HG02943 (cell line): Measurements from ENCODE around the gene SP3.

Experiments used
- ATAC-seq: cut with Tn5 transposase; IDR thresholded peaks from one replicate; pipeline ENCODE4 v1.9.1; 2021; ENCODE audit warnings: mild to moderate bottlenecking, low read depth, moderate library complexity; ENCODE audit not compliant: unreplicated experiment

The SP3 gene

DNA sequence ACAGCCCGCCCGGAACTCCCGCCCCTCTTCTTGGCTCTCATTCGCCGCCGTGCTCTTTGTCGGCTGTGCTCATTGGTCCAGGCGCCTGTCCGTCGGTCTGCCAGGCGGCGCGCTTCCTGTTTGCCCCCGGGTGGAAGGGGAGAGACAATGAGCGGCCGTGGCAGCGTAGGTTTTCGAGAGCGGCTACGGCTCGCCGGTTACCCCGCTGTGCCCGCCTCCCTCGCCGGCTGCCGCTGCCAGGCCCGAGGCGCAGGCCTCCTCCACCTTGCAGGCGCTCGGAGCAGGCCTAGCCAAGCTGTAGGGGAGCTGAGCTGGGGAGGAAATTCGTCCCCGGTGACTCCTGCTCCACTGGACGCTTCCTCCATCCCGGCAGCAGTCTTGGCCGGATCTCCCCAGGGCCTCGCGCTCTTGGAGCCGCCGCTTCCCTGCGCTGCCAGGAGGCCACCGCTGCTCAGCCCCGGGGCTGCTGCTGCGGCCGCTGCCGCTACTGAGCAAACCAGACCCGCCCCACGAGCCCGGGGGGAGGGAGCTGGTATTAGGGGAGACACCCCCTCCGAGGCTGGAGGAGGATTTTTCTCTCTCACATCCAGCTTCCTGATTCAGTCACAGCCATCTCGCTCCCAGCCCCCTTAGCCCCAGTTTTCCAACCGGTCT, at the start of gene SP3:
Gene SP3, minus strand, starts transcription at position 2 of the 654 bp plus-strand sequence. CDS start 202 bp downstream, outside the sequence.
- ATAC-seq: peak; percentile 68

DNA sequence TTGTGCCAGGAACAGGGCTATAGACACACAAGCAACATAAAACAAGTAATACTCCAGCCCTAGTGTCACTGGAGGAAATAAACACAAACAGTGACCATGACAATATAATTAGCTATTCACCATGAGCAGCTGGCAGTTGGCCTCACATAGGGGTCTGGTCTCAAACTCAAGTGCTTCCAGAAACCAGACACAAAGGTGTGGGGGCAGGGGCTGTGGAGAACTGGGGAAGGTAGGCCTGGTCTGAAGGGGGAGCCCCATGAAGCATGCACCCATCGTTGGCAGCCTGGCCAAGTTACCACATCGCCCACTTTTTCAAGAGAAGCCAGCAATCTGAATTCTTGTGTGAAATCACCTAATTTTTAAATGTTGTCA, 49.5 kb upstream of the SP3 start:
- ATAC-seq: no peak

DNA sequence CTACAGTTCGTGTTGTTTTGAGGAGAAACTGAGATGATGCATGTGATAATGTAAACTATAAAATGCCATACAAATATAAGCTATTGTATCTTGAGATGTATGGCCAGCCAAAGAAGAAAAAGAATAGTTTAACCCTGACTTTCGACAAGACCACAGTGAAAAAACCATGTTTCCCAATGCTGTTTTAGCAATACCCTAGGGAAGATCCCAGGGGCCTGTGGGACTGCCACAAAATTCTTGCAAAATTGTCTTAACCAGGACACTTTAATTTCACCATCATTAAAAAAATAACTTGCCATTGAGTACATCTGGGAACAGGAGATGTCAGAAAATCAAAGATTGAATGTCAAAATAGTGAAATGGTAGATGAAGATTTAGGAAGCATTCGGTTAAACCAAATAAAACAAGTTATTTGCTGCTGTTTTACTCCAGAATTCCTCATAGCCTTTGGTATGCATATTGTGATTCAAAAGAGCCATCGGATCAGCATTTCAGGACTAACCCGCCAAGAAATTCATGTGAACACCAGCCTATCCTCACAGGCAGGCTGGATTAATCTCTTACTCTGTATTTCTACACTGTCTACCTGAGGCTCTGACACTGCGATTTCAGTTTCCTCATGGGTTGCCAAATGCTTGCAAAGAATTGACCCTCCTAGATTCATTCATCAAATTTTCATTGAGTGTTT, 49.0 kb upstream of the SP3 start:
- ATAC-seq: no peak

DNA sequence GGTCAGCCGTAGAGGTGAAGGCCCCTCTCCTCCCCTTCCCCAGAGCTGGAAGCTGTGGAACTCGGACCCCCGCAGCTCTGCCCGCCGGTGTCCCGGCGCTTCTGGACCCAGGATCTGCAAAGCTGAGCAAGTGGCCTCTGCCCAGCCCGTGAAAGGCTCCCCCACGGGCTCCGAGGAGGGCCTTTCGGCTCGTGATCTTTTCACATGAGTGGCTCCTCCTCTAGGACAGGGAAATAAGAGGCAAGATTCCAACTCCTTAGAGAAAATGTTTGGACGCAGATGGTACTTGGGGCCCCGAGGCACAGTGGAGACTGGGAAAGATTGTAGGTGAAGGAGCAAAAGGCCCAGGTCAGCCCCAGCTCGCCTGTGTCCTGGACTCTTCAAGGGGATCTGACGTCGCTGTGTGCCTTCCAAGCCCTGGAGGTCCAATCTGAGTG, 48.2 kb upstream of the SP3 start:
- no peak for ATAC-seq

DNA sequence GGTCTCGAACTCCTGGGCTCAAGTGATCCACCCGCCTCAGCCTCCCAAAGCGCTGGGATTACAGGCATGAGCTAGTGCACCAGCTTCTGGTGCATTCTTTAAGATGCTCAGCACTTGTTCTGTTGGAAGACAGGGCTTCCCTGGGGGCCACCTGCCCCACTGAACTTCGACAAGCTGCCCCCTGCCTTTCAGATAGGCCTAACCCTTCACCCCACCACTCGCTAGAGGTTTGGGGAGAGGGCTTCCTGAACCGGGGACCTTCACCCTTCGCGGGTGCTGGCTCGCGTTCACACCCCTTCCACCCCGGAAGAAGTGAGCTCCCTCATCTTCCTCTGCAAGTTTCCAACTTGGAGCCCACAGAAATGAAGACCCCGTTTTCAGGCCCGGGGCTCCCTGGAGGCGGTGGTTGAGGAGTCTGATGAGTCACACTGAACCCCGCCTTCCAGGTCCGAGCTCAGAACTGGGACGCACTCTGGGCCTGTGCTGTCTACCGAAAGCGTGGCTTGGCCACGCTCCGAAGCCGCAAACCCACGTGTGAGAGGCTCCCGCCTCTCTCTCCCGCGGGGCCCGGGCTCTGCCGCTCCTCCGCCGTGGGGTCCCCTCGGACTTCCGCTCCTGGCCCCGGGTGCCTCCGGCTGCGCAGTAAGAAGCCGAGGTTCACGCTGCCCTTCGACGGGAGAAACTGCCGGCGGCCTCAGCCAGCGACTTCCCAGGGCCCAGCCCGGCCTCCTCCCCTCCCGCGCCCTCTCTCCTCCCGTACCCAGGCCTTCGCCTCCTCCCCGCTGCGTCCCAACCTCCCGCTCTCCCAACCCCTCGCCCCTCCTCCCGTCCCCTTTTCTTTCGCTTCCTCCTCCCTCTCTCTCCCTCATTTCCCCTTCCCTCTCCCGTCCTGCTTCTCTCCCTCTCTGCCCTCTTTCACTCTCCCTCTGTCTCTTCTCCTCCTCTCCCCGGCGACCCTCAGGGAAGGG, 47.5 kb upstream of the SP3 start:
- no peak for ATAC-seq

DNA sequence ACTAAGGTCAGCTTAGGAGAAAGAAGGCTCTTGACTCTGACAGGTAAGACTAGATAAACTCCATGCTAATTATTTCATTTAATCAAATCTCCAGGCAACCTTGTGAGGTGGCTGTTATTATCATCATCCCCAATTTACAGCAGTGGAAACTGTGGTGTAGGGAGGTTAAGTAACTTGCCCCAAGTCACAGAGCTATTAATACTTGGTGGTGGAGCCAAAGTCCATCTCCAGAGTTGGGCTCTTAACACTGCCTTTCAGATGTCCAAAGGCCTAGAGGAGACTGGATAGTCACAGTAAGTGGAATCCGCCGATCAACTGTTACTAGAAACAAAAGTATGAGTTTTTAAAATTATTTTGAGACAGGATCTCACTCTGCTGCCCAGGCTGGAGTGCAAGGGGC, 46.6 kb upstream of the SP3 start:
- ATAC-seq: no peak

DNA sequence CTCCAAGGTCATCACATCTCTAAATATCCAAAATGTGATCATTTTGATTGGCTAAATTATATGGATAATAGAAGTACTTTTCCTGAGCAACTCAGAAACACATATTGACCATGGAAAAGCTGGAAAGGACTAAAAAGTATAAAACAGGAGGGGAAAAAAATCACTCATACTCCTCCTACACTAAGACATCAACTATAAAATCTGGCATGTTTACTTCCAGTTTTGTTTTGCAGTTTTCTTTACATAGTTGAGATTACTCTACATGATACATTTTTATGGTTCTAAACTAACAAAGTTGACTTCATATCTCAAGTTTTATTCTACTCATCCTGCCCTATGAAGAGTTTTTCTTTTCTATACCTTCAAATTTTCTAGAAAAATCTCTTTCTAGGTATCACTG, 46.0 kb upstream of the SP3 start:
- ATAC-seq: no peak

DNA sequence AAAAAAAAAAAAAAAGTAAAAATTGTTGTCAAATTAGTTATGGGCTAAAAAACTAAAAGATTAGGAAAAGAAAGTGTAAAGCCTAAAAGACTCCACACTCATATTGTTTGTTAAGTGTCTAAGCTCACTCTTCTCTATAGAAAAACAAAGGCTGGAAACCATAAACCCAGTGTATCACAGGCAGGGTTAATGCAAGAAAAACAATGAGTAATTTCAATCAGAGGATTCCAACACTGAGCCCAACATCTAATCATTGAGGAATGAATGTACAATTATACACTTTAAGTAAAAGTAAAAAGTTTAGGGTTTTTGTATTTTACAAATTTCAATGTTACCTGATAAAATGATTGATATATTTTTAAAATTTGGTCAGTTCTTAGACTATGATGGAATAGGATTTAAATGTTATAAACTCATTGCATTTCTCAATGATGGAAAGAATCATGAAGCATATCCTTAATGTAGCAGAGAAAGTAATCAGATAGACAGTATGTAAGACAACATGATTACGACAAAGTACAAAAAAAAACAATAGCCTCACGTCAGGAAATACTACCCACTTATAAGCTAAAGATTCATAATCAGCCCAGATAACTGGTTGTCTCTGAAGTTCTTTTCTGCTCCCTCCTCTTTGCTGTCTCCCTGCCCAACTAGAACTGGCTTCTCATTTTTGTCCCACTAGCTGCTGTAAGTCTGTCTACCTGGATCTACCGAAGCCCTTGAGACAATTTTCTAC, 44.5 kb upstream of the SP3 start:
- ATAC-seq: no peak

DNA sequence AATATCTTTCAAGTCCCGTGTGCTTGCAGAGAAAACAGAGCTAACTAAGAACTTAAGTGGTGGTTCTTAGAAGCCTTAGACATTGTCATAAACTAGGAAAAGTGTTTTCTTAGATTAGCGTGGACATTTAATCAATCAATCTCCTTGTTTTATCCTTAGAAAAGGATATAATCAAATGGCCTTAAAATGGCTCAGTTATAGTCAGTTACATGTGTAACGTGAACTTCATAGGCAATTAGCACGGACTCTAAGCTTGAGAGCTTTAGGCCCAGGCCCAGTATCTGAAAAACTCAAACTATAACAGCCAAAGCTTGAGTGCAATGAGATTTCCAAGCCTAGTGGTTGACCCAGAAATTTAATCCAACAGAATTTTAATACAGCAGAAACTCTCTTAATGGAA, 43.5 kb upstream of the SP3 start:
- ATAC-seq: no peak

DNA sequence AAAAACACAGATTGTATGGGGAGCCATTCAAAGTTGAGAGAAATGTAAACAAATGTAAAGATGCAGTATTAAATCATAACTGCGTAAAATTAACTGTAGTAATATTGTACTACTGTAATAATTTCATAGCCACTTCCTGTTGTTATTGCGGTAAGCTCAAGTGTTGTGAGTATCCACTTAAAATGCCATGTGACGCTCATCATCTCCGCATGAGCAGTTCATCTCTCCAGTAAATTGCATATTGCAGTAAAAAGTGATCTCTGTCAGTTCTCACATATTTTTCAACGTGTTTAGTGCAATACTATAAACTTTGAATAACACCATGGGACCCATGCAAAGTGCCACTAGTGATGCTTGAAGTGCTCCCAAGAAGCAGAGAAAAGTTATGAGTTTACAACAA, 41.8 kb upstream of the SP3 start:
- ATAC-seq: no peak

DNA sequence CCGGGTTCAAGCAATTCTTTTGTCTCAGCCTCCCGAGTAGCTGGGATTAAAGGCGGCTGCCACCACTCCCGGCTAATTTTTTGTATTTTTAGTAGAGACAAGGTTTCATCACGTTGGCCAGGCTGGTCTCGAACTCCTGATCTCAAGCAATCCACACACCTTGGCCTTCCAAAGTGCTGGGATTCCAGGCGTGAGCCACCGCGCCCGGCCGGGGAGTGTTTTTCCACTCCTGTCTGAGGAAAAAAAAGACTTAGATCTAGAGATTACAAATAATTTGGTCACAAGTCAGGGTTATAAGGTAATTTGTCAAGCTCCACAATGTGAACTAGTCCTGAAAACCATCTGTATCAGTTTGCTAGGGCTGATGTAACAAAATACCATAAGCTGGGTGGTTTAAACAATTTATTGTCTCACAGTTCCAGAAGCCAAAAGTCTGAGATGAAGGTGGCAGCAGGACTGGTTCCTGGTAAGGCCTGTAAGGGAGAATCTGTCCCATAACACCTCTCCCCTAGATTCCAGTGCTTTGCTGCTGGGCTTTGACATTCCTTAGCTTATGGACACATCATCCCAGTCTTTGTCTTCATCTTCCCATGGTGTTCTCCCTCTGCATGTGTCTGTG, 40.7 kb upstream of the SP3 start:
- no peak for ATAC-seq

DNA sequence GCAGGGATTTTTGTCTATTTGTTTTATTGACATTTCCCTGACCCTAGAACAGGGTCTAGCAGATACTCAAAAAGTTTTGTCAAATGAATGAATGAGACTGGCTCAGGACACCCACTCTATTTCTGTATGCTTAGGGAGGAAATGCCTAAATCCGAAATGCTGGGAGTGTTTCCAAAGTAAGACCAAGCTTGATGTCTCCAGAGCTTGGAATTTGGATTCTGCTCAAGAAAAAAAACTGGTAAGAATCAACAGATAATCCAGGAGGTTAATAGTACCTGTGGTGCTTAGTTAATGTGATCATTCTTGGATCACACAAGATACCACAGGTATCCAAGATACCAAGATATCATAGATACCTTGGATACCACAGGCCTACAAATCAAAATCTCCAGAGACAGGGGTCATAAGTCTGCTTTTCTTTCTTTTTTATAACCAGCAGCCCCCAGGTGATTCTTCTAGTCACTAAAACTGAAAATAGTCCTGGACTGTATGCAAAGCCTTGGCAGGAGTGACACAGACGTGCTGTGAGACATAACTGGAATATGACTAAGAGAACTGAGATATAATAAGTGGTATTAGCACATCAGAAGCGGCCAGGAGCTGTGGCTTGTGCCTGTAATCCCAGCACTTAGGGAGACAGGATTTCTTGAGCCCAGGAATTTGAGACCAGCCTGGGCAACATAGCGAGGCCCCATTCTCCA, 39.9 kb upstream of the SP3 start:
- ATAC-seq: no peak

DNA sequence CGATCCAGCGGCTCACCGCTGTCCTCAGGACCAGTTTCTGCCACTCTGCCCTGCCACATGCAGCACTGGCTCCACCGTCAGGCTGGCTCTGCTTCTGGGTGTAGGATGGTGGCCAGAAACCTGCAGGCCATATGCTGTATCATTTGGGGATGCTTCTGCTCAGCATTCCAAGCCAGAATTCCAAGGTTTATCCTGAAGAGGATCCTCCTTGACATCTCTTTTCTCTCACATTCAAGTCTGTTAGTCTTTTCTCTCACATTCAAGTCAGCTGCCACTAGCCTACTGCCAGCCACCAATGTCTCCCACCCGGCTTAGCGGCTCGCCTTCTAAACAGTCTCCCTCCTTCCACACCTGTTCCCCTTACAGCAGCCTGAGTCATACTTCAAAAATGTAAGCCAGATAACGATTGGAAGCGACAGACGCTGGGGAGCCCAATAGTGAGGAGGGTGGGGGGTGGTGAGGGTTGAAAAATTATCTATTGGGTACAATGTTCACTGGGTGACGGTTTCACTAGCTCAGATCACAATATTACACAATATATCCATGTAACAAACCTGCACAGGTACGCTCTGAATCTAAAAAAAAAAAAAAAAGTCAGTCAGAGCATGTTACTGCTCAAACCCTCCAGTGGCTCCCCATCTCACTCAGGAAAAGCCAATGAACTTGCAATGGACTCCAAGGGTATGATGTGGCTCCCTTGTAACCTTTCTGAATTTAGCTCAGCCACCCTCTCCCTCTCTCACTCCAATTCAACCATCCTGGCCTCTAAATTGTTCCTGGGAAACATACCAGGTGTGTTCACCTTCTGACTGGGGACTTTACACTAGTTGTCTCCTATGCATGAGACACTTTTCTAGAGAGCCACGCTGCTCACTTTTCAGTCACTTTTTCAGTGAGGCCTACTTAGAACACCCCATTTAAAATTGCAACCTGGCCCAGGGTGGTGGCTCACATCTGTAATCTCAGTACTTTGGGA, 38.8 kb upstream of the SP3 start:
- ATAC-seq: no peak

DNA sequence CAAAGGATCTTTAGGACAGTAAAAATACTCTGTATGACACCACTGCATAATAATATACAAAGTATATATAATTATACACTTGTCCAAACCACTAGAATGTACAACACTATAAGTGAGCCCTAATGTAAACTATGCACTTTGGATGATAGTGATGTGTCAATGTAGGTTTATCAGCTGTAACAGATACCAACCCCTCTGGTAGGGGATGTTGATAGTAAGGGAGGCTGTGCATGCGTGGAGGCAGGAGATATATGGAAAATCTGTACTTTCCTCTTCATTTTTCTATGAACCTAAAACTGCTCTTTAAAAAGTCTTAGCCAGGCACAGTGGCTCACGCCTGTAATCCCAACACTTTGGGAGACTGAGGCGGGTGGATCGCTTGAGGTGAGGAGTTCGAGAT, 37.5 kb upstream of the SP3 start:
- ATAC-seq: no peak

DNA sequence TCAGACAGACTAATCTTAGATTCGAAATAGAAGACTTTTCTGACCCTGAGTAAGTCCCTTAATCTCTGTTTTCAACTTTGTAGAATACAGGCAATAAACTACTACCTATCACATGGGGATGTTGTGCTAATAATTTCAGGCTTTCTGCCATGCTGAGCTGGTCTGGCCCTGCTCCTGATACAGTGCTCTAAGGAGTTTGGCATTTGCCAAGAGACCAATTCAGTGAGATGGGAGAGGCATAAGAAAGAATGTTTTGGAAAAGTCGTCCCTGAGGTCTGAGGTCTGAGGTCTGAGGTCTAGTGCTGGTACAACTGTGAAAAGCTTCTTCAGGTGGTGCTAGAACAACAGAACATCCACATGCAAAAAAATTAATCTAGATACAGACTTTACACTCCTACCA, 35.9 kb upstream of the SP3 start:
- ATAC-seq: no peak

DNA sequence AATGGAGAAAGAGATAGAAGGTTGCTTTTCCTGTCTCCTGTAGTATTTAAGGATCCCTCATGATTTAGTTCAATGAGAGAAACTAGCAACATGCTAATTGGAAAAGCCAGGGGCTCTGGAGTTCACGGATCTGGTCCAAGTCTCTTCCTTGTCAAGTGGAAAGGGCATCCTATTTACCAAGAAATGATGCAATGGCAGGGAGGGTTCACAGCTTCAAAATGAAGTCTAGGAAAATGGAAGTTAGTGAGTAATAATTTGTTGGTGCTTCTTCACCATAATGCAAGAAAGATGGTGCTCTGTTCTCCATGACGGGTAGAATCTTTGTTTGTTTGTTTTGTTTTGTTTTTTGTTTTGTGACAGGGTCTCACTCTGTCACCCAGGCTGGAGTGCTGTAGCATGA, 34.6 kb upstream of the SP3 start:
- no peak for ATAC-seq

DNA sequence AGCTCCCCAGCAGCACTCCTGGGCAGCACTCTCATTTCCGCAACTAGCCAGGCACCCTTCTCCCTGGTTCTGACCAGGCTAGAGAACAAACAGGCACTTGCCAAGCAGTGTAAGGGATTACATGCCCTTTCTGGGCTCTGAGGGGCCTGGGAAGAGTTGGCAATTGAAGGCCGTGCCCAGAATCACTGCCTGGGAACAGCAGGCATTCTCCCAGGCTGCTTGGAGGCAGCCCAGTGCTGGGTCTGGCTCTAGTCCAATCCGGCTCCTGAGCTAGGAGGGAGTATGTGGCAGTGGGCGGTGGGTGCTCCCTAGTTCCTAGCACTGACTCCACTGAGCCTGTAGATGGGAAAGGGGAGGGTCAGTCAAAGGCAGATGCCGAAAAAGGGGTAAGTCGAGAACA, 34.1 kb upstream of the SP3 start:
- no peak for ATAC-seq

DNA sequence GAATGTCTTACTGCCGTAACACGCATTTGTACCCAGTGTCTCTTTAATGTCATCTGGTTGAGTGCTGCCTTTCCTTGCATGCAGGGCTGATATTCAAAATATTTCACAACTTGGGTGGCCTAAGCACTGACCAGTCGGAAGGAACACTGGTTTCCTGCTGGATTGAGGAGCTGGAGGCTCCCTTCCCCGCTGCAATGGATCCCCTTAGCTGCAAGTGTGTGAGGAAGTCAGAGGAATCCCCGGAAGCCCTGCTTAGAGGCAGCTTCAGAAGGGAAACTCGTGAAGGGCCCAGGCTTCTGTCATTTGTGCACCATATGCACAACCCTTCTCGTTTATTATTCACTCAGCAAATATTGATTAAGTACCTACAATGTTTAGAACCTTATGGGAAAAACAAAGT, 33.2 kb upstream of the SP3 start:
- ATAC-seq: no peak

DNA sequence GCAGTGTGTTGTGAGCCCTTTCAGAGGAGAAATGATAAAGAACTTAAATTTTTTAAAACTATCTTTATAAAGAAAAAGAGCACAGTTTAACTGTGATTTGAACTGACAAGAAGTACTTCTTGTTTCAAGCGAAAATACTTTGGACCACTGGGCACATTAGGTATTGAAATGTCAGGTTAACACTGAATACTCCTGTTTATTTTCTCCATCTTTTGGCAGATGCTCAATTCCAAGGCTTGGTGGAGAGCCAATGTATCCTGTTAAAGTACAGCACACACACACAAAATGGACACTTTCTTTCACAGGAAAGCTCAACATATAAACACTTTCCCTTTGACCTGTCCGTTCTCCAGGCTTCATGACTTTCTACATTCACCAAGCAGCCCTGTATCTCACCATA, 32.6 kb upstream of the SP3 start:
- no peak for ATAC-seq
